ENCODE measurements around the gene LAMA2.

DNA sequence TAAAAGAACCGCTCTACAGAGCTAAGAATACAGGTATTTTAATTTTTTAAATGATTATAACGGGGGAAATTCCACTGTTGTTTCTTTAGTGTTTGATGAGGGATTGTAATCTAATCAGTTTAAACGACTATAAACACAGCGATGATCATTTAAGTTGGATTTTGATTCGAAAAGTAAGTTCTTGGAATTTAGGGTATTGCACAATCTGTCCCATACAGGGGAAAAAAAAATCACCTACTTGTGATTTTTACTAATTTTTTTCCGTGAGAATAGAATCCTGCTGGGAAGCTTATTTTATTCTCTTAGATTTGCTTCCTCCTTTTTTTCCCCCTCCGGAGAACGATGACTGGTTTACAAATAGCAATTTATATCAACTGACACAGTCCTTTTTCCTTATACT lies 108.0 kb downstream of the LAMA2 start:
- TF ChIP-seq POLR2A (IDR thresholded peaks at IDR 0.05; ENCODE audit: extremely low read depth, insufficient read length), result no peak
- TF ChIP-seq, protein P1, sequence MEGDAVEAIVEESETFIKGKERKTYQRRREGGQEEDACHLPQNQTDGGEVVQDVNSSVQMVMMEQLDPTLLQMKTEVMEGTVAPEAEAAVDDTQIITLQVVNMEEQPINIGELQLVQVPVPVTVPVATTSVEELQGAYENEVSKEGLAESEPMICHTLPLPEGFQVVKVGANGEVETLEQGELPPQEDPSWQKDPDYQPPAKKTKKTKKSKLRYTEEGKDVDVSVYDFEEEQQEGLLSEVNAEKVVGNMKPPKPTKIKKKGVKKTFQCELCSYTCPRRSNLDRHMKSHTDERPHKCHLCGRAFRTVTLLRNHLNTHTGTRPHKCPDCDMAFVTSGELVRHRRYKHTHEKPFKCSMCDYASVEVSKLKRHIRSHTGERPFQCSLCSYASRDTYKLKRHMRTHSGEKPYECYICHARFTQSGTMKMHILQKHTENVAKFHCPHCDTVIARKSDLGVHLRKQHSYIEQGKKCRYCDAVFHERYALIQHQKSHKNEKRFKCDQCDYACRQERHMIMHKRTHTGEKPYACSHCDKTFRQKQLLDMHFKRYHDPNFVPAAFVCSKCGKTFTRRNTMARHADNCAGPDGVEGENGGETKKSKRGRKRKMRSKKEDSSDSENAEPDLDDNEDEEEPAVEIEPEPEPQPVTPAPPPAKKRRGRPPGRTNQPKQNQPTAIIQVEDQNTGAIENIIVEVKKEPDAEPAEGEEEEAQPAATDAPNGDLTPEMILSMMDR (IDR thresholded peaks at IDR 0.05; ENCODE audit: low read depth, low read length), result no peak
- TF ChIP-seq MAX (IDR thresholded peaks at IDR 0.05; ENCODE audit: low read depth, low read length), result no peak

All from NB4 (cell line).